Ramos (cell line): ENCODE data around the gene SPSB1.
"Not testable (repeated sequence)": the region's sequence is repeated elsewhere in the genome, so short reads cannot be mapped to it uniquely, and the experiment has no call there.

Experiments
- in situ Hi-C: fragments of 300-500 bp; cut with MboI; formaldehyde crosslinking; loops from one replicate; pipeline ENCODE4 v1.14.3; 2022; ENCODE audit warnings: low sequenced_read_pairs; ENCODE audit not compliant: unreplicated experiment

SPSB1 gene

DNA sequence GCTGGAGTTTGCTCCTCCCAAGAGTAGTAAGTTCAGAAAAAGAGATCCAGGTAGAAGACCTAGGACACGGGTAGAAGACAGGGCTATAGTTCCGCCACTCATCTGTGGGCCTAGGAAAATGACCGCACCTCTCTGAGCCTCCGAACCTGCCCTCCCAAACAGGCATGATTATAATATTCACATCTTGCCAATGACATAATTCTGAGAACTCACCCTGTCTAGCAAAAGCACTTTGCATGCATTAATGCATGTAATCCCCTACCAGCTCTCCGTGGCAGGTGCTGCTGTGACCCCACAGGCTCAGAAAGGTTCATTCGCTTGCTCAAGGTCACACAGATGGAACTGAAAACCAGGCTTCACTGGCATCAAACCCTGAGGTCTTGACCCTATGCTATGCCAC lies 88.0 kb downstream of the SPSB1 start:
- in situ Hi-C loops: no loop called here

DNA sequence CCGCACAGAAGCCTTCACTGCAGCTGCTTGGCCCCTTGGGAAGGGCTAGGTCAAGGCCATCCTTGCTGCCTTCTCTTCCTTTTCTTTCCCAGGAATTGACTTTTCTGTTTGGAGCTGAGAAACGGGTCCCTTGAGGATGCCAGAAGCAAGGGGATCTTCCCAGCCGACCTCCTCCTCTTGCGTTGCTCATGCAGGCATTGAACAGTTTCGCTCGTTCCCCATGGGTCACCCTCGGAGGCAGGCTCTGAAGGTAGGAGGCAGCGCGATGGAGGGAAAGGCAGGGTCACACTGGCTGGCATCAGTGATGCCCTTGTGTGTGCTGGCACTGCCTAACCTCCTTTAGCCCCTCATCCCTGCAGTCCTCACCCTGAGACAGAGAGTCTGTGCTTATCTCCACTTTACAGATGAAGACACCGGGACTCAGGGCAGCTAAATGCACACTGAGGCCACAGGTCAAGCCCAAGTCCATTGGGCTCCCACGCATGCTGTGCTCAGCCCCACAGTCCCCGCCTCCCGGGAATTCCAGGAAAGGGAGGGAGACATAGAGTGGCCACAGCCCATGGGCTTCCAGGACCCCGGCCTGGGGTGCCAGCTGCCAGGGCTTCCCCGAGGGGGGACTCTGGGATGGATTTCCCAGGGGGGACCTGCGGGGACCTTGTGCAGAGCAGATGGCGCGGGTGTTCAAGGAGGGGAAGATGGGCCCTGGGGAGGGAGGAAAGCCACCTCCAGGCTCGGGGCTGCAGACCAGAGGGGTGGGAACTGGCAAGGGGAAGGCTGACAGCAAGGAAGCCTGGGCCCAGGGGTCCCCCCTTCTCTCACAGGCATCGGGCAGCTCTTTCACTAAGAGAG lies 90.2 kb downstream of the SPSB1 start:
- in situ Hi-C loops: no loop called here

DNA sequence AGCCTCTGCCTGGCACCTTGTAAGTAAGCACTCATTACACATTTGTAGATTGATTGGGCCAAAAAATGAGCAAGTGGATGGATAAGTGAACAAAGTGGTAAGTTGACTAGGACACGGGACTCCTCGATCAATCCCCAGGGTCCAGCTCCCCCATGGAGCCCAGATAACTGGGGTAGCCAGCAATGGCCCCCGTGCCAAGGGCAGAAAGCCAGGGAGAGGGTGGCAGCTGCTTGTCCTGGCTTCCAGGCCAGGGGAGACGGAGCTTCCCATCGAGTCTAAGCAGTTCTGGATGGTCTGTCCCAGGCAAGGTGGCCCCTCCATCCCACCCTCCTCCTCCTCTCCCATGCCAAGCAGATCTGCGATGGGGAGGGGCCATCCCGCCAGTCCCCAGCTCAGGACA lies 91.4 kb downstream of the SPSB1 start:
- in situ Hi-C loops: no loop called here

DNA sequence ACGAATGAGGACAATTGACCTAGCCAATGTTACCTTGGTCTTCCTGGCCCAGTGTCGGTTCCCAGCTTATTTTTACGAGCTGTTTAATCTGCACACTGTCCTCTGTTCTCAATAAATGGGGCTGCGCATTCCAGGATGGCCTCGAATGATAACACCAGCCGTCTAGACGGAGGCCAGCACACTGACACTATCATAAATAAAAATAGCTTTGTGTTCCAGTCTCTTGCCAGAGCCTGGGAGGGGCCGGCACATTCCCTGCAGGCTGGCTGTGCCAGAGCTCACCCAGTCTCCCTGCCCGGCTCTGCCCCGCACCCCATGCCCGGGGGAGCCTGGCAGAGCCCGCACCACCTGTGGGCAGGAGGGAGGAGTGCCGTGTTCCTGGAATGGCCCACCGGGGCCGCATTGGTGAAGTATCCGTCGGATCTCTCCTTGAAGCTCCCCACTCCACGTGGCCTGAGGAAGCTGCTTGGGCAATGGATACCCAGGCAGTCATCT lies 92.1 kb downstream of the SPSB1 start:
- in situ Hi-C loops: no loop called here

DNA sequence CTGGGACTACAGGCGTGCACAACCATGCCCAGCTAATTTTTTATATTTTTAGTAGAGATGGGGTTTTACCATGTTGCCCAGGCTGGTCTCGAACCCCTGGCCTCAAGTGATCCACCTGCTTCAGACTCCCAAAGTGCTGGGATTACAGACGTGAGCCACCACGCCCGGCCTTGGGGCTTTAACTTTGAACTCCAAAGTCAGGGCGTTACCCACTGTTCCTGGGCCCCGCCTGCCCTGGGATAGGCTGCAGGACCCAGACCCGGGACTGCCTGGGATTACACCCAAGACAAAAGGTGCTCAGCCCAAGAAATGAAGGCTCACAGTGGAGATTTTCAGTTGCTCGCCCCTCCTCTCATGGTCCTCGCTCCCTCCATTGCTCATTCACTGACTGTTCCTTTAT lies 92.7 kb downstream of the SPSB1 start:
- in situ Hi-C loops: not testable (repeated sequence)

DNA sequence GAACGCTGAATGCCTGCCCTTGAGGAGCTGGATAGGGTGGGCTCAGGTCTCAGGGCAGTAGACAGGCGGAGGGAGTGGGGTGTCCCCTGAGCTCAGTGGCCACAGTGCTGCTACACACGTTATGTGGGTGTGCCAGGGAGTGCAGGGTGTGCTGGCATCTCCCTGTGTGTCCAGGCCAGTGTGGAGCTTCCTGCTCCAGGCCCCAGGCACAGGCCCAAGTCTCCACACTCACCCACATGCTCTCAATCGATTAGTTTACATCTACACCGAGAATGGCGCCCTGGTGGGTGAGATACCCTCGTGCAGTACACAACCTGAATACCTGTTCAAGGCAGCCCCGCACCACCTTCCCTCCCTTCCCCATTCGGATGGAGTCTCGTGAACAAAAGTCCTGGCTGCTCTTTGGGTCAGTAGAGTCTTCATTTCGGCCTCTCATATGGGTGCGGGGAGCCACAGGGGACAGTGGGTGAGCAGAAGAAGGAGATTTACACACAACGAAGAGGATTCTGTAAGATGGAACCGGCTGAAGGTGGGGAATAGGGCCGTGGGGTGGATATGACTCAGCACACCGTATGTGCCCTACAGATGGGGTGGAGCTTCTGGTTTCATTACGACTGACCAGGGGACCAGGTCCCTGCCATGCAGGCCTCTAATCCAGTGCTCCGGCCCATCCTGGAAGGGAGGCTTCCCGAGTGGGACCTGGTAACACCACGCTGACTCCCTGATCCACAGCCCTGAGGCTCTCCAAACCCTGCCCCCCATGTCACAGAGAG lies 93.3 kb downstream of the SPSB1 start:
- in situ Hi-C loops: no loop called here

DNA sequence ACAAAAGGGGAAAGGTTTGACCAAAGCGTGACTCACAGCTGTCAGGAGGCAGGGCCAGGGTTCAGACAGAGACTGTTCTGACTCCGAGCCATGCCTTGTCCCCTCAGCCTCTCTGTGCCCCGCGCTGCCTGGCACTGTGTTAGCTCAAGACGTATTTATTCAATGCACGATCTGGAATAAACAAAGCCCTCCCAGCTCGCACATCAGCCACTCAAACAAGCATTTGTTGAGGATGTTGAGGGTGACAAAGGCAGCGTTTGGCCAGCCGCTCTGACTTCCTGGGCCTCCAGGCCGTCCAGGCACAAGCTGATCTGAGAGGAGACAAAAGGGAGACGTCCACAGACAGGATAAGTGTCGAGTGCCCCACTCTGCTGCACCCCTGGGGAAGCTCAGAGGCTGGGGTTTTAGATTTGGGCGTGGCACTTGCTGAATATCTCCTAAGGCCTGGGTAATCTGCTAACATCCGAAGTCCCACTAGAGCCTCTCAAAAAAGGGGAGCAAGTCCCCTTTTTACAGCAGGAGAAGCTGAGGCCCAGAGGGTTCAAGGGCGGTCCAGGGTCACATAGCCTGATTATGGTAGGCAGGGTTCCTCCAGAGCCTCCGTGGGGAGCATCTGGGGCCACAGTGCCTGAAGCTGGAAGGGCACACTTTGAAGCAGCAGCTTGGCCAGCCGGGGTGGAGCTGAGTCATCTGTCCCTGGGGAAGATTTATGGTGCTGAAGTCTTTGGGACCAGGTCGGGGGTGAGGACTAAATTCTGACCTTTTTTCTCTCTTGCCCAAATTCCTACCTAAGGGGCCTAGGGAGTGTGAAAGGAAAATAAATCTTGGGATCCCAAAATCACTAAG lies 95.9 kb downstream of the SPSB1 start:
- in situ Hi-C loops: no loop called here

DNA sequence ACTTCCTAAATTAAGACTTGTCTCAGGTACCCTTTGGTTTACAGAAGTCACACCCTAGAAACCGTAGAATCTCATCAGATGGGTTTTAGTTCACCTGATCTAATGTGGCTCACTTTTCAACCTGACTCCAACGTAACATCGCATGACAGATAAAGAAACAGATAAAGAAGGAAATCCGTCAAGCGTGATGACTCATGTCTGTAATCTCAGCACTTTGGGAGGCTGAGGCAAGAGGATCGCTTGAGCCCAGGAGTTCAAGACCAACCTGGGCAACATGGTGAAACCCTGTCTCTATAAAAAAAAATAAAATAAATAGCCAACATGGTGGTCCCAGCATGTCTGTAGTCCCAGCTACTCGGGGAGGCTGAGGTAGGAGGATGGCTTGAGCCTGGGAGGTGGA lies 97.3 kb downstream of the SPSB1 start:
- in situ Hi-C loops: no loop called here

DNA sequence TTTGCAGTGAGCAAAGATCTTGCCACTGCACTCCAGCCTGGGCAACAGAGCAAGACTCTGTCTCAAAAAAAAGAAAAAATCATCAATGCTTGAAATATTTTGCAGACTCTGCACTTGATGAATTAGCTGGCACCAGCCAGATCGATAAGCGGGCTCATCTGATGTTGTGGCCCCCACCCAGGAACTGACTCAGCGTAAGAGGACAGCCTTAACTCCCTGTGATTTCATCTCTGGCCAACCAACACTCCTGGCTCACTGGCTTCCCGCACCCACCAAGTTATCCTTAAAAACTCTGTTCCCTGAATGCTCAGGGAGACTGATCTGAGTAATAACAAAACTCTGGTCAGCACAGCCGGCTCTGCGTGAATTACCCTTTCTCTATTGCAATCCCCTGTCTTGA lies 98.9 kb downstream of the SPSB1 start:
- in situ Hi-C loops: no loop called here

DNA sequence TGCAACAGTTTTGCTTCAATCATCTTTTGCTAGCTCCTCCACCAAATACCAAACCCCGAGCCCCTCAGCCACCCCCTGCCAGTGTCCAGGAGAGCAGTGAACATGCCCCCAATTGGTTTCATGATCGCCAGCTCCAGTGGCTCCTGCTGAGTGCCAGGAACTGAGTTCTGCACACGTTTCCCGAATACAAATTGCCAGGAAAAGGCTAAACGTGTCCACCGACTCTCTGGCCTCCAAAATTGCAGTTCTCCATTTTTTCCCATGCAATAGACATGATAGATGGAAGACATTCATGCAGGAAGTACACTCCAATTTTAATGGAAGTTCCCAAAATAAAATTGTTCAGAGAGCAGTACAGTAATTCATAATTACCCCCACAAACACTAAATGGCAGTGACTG lies 101.3 kb downstream of the SPSB1 start:
- in situ Hi-C loops: no loop called here

DNA sequence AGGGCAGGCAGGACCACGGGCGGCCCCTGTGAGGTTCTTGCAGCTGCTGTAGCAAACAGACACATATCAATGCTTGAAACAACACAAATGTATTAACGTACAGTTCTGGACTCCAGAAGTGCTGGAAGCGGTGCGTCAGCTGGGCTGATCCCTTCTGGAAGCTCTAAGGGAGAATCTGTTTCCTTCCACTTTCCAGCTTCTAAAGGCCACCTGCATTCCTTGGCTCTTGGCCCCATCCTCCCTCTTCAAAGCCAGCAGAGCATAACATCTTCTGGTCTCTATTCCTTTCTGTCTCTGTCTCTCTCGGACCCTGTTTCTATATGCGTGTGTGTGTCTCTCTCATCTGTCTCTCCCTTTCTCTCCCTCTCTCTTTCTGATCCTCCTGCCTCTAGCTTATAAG lies 102.3 kb downstream of the SPSB1 start:
- in situ Hi-C loops: no loop called here

DNA sequence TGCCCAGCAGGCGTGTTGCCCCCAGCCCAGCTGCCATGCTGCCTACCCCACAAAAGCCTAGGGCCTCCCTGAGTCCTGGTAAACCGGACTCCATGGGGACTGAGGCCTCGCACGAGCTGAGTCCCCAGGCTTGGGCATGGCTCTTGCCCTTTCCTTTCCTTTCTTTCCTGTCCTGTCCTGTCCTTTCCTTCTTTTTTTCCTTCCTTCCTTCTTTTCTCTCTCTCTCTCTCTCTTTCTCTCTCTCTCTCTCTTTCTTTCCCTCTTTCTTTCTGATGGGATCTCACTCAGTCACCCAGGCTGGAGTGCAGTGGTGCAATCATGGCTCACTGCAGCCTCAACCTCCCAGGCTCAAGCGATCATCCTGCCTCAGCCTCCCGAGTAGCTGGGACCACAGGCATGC lies 104.4 kb downstream of the SPSB1 start:
- in situ Hi-C loops: no loop called here

DNA sequence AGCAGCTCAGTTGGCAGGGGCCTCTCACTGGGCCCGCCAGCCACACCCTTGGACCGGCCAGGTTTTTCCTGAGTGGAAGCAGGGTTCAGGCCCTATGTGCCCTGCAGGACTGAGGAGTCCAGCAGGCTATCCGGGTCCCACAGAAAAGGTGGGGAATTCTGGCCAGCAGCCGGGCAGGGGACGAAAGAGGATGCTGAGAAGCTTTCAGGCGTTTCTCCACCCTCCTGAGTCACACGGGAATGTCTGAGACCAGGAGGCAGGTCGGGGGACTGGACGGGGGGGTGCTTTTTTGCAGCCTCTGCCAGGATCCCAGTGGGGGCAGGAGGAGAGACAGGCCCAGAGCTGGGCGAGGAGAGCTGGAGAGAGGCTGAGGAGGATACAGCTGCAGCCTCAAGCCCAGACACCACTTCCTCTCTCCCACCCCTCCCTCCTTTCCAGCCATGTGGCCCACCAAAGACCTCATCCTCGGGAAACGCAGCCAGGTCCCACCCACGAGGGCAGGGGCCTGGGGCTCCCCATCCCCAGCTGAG lies 105.4 kb downstream of the SPSB1 start:
- in situ Hi-C loops: no loop called here

DNA sequence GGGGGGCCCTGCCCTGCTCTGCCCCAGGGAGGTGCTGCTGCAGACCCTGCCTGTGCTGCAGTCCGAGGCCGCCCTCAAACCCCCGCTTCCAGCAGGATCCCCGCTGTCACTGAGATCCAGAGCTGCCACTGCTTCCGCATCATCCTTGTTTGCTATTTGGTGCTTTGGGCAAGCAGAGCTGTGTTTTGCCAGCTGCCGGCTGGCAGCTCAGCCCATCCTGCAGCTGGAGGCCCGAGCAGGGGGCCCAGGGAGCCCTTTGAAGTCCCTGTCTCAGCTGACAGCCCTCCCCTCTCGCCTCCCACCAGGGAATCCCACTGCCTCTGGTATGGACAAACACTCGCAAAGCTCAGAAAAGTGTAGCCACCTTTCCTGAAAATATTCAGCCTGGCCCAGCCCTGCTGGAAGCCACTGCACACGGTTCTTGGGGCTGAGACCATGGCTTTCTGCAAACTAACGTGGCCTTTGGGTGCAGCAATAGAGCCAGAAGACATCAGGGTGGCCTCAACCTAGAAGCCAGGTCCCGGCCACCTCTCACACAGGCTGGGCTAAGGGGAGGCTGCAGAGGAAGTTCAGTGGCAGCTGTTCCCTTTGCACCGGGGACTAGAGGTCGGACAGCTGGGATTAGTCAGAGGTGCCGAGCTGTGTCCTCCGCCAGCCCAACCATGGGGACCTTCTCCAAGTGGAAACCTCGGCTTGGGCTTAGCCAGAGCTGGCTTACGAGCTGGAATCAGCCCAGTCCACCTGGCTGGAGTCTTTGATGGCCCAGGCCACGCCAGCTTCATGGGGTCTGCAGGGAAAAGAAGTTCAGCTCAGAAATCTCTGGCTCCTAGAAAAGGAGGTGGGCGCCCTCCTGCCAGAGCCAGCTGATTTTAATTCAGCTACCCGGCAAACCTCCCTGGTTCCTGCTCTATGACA lies 107.1 kb downstream of the SPSB1 start:
- in situ Hi-C loops: no loop called here

DNA sequence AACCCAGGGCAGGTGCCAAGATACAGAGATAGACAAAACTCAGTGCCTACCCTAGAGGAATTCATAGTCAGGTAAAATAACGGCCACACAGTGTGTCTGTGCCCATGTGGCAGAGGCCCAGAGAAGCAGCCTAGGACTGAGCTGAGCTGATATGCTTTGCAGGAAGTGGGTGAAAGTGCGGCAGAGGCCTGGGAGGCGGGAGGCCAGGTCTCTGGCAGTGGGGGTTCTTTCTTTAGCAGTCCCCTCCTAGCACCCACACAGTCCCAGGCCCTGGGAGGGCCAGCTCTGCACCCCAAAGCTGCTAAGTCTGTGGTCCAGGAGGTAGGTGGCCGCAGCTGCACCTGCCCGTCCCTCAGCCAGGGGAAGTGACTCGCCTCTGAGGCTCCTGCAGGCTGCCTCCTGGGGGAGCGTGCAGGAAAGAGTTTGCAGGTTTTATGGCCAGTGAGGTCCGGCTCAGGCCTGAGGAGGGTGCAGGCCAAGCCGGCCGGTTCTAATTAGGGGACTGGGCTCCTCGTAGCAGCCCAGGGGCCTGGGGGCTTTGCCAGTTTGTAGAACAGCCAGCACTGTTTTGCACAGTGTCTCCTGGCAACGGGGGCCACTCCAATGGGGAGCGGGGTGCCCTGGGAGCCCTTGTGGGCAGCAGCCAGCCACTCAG lies 107.9 kb downstream of the SPSB1 start:
- in situ Hi-C loops: no loop called here

DNA sequence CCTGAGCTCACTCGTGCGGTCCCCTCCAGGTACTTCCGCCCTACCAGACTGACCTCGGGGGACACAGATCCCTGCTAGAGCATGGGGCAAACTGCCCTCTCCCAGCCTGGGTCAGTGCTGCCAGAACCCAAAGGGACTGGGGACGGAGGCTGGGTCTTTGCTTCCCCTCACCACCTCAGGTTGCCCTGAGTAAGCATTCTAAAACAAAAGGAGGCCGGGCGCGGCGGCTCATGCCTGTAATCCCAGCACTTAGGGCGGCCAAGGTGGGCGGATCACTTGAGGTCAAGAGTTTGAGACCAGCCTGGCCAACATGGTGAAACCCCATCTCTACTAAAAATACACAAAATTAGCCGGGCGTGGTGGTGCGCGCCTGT lies 108.4 kb downstream of the SPSB1 start:
- in situ Hi-C loops: no loop called here

DNA sequence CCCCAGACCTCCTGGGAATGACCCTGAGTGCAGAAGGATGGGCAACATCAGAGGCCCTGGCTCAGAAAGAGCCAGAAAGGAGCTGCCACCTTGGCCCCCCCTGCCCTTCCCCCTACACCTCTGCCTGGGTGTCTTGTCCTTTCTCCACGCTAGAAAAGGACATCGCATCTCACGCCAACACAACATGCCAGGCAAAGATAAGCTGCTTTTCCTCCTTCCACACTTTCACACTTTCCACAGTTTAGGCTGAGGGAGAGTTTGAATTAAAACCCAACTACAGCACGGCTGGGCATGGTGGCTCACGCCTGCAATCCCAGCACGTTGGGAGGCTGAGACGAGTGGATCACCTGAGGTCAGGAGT lies 109.5 kb downstream of the SPSB1 start:
- in situ Hi-C loops: no loop called here

DNA sequence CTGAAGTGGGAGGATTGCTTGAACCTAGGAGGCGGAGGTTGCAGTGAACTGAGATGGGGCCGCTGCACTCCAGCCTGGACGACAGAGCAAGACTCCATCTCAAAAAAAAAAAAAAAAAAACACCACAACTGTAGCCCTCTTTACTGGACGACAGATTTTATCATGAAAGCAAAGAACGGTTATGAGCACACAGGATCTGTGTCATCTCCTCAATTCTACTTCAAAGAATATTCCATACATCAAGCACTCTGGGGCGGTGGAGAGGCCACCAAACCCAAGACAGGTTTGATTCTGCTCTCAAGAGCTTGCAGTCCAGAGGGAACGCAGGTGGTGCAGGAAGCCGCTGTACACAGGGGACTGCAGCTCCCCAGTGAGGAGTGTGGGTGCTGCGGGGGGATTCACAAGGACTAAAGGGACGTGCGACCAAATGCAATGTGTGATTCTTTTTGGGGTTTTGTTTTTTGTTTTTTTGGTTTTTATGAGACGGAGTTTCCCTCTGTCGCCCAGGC lies 110.1 kb downstream of the SPSB1 start:
- in situ Hi-C loops: no loop called here
